Natural killer cell (primary cell): ENCODE measurements around the gene HERPUD2. TPM values are rescaled to one million over a fixed set of nuclear protein-coding genes. Genes with fewer than 3 reads are reported as not detected.
"Not testable (repeated sequence)": the region's sequence is repeated elsewhere in the genome, so short reads cannot be mapped to it uniquely, and the experiment has no call there.

ENCODE experiments used
- ATAC-seq, 3 donors: fragments of 150-1000 bp in 2 of 3; fragments of 200-7000 bp in 1 of 3; cut with Tn5 transposase; 1 replicate in 1 of 3; 2 replicates in 2 of 3; pipeline ENCODE4 v1.10.0; 2021; ENCODE audit warnings: mild to moderate bottlenecking in 2 of 3, moderate library complexity in 2 of 3
- DNase-seq, 2 donors: peaks; one replicate each; pipeline versions ENCODE4 v3.0.0 to v3.0.0-alpha.2; 2013 to 2021; ENCODE audit warnings: mixed read lengths in 1 of 2
- H3K27ac ChIP-seq: one replicate; pipeline ENCODE4 v1.5.1; 2013; ENCODE audit warnings: mild to moderate bottlenecking, low read length
- H3K27me3 ChIP-seq: one replicate; pipeline ENCODE4 v1.6.1; 2013; ENCODE audit warnings: low read length; ENCODE audit not compliant: control insufficient read depth, insufficient read depth
- H3K36me3 ChIP-seq: one replicate; pipeline ENCODE4 v1.6.1; 2013; ENCODE audit warnings: low read length; ENCODE audit not compliant: control insufficient read depth, insufficient read depth
- H3K4me1 ChIP-seq: one replicate; pipeline ENCODE4 v1.6.1; 2013; ENCODE audit warnings: low read length; ENCODE audit not compliant: control insufficient read depth, insufficient read depth
- H3K4me3 ChIP-seq: one replicate; pipeline ENCODE4 v1.5.1; 2013; ENCODE audit warnings: low read length
- H3K9me3 ChIP-seq: one replicate; pipeline ENCODE4 v1.6.1; 2013; ENCODE audit warnings: low read length; ENCODE audit not compliant: control insufficient read depth, insufficient read depth
- H3K27ac Mint-ChIP-seq, 2 donors: one replicate each; pipeline ENCODE4 v1.8.0; 2022; ENCODE audit warnings: mild to moderate bottlenecking in 2 of 2, mixed read lengths in 2 of 2, moderate library complexity in 1 of 2
- H3K27me3 Mint-ChIP-seq, 2 donors: one replicate each; pipeline ENCODE4 v1.8.0; 2022; ENCODE audit warnings: low read depth in 2 of 2, mixed read lengths in 2 of 2
- H3K36me3 Mint-ChIP-seq: one replicate; pipeline ENCODE4 v1.8.0; 2022; ENCODE audit warnings: mixed read lengths
- H3K4me1 Mint-ChIP-seq, 2 donors: one replicate each; pipeline ENCODE4 v1.8.0; 2022; ENCODE audit warnings: mixed read lengths in 2 of 2
- H3K4me3 Mint-ChIP-seq: one replicate; pipeline ENCODE4 v1.8.0; 2022; ENCODE audit warnings: mild to moderate bottlenecking, moderate library complexity, mixed read lengths
- H3K9me3 Mint-ChIP-seq, 2 donors: one replicate each; pipeline ENCODE4 v1.8.0; 2022; ENCODE audit warnings: mixed read lengths in 2 of 2
- CTCF ChIP-seq: fragments of 200-600 bp; IDR thresholded peaks from one replicate; pipeline ENCODE4 v1.8.0; 2022; ENCODE audit warnings: antibody characterized with exemption
- WGBS: methylation state at CpG from one replicate; pipeline ENCODE4 v1.1.7; 2013; ENCODE audit warnings: missing lambda C conversion rate; ENCODE audit not compliant: insufficient coverage; 5-methylcytosine and 5-hydroxymethylcytosine counted together
- intact Hi-C: fragments of 100-400 bp; cut with micrococcal nuclease; formaldehyde crosslinking; loops from one replicate; pipeline ENCODE4 v1.14.2; 2022
- total RNA-seq, 4 donors: library from RNA; stranded (reverse); fragments of 120-200 nt in 1 of 4; gene quantifications; one replicate each; pipeline versions ENCODE4 v1.2.3 to v1.2.4, GENCODE V29; 2013 to 2022

The HERPUD2 gene
- total RNA-seq, 3 donors from 2014 or later (not counting 1 experiment from before 2014, with no cell fraction given), result 103 to 112 (median 111) TPM

GRCh38 chr7:35658606-35659201 lies 36.2 kb downstream of the HERPUD2 start:
- no peaks in the 10 kb centered on the region for H3K36me3 Mint-ChIP-seq
- Histone ChIP-seq H3K27me3 (no peaks in the 10 kb centered on the region), H3K36me3 (peaks cover 7% of the 10 kb centered on the region), H3K4me3 (no peak overlapping the region), H3K4me1 (no peaks in the 10 kb centered on the region), H3K27ac (no peak overlapping the region), H3K9me3 (no peaks in the 10 kb centered on the region)
- H3K27ac Mint-ChIP-seq, result peak overlapping the region; percentile 46 to 57
- peaks cover 51 to 57% of the 10 kb centered on the region in 2 donors for H3K4me1 Mint-ChIP-seq
- intact Hi-C loops, result no loop called here
- ATAC-seq (no peak), DNase-seq (no peak)
- no peaks in the 10 kb centered on the region for H3K9me3 Mint-ChIP-seq
- no CpG with 5 or more reads among the region's 1 CpG for WGBS
- H3K27me3 Mint-ChIP-seq, result no peaks in the 10 kb centered on the region
- TF ChIP-seq CTCF, result no peak
- H3K4me3 Mint-ChIP-seq, result no peak overlapping the region

- Histone ChIP-seq H3K27ac (no peak overlapping the region), H3K36me3 (peaks cover 7% of the 10 kb centered on the region), H3K4me1 (peaks cover 1% of the 10 kb centered on the region), H3K9me3 (peaks cover 2% of the 10 kb centered on the region), H3K27me3 (no peaks in the 10 kb centered on the region), H3K4me3 (no peak overlapping the region)
- Mint-ChIP-seq H3K9me3 (peaks cover 2 to 3% of the 10 kb centered on the region in 2 donors), H3K4me3 (no peak overlapping the region), H3K27me3 (no peaks in the 10 kb centered on the region), H3K36me3 (no peaks in the 10 kb centered on the region), H3K27ac (peak overlapping the region in 1 of 2 donors; percentile 59), H3K4me1 (peaks cover 63 to 67% of the 10 kb centered on the region in 2 donors)
- no peak for TF ChIP-seq CTCF
- DNase-seq (no peak), ATAC-seq (no peak)
- intact Hi-C loops, result no loop called here
- 70% methylated on average over 2 of the region's 2 CpGs for WGBS
Measured at GRCh38 chr7:35657125-35657524, 37.8 kb downstream of the HERPUD2 start.

GRCh38 chr7:35654558-35654957 lies 40.4 kb downstream of the HERPUD2 start:
- not testable (repeated sequence) for H3K9me3 Mint-ChIP-seq, H3K36me3 ChIP-seq, H3K9me3 ChIP-seq, H3K27ac ChIP-seq, DNase-seq, H3K36me3 Mint-ChIP-seq, H3K27me3 ChIP-seq, H3K4me3 ChIP-seq, H3K27me3 Mint-ChIP-seq, ATAC-seq
- intact Hi-C loops, result loop anchor here (5.0 kb wide), 1 partner anchor 38 kb away; no protein-coding TSS in a partner anchor
- peaks cover 19% of the 10 kb centered on the region for H3K4me1 ChIP-seq
- WGBS, result 100% methylated on average over 3 of the region's 3 CpGs
- H3K4me3 Mint-ChIP-seq, result peak overlapping the region; percentile 40
- H3K27ac Mint-ChIP-seq, result peak overlapping the region; percentile 83 to 88
- peaks cover 80 to 81% of the 10 kb centered on the region in 2 donors for H3K4me1 Mint-ChIP-seq

- Histone ChIP-seq H3K4me3 (no peak overlapping the region), H3K27ac (peak overlapping the region; percentile 42), H3K36me3 (peaks cover 12% of the 10 kb centered on the region), H3K4me1 (peaks cover 21% of the 10 kb centered on the region), H3K27me3 (no peaks in the 10 kb centered on the region), H3K9me3 (peaks cover 2% of the 10 kb centered on the region)
- H3K27me3 Mint-ChIP-seq, result no peaks in the 10 kb centered on the region
- peaks cover 2 to 3% of the 10 kb centered on the region in 2 donors for H3K9me3 Mint-ChIP-seq
- no peaks in the 10 kb centered on the region for H3K36me3 Mint-ChIP-seq
- ATAC-seq, result peak; percentile 64 to 88 (median 74)
- H3K27ac Mint-ChIP-seq, result peak overlapping the region; percentile 83 to 88
- intact Hi-C loops, result loop anchor here (2.0 to 5.0 kb wide), 2 partner anchors 40 to 77 kb away; no protein-coding TSS in a partner anchor
- DNase-seq, result peak; percentile 33 to 47
- no peak for TF ChIP-seq CTCF
- peaks cover 82 to 85% of the 10 kb centered on the region in 2 donors for H3K4me1 Mint-ChIP-seq
- peak overlapping the region; percentile 90 for H3K4me3 Mint-ChIP-seq
- 46% methylated on average over 5 of the region's 5 CpGs for WGBS
Measured at GRCh38 chr7:35652124-35652523, 42.8 kb downstream of the HERPUD2 start.
